ENCODE results near the gene SPTBN5.

The SPTBN5 gene

GRCh38 chr15:41893422-41894250, at the start of gene SPTBN5:
SPTBN5 (minus strand) TSS chr15:41894053; CDS start chr15:41893497, 556 bp downstream.
- H3K4me3 ChIP-seq (replicated peaks in 1 of 2; ENCODE audit: low read depth in 2 of 2, low read length in 2 of 2): peak within 1 kb of the TSS in 1 of 2 donors; percentile 10
- DNase-seq (ENCODE audit: low read depth in 2 of 2): no peak
- no peak for TF ChIP-seq CTCF (IDR thresholded peaks at IDR 0.05; ENCODE audit: low read depth, low read length)

- H3K4me3 ChIP-seq (replicated peaks in 1 of 2; ENCODE audit: low read depth in 2 of 2, low read length in 2 of 2): no peak overlapping the region
- DNase-seq (ENCODE audit: low read depth in 2 of 2): no peak
- TF ChIP-seq CTCF (IDR thresholded peaks at IDR 0.05; ENCODE audit: low read depth, low read length): no peak
Observed at GRCh38 chr15:41942886-41943285, 49.0 kb upstream of the SPTBN5 start.

GRCh38 chr15:41941644-41942415, 48.0 kb upstream of the SPTBN5 start:
- no peak for DNase-seq (ENCODE audit: low read depth in 2 of 2)
- H3K4me3 ChIP-seq (replicated peaks in 1 of 2; ENCODE audit: low read depth in 2 of 2, low read length in 2 of 2): no peak overlapping the region
- TF ChIP-seq CTCF (IDR thresholded peaks at IDR 0.05; ENCODE audit: low read depth, low read length): no peak

GRCh38 chr15:41940441-41940857, 46.6 kb upstream of the SPTBN5 start:
- peak; percentile 63 to 90 for DNase-seq (ENCODE audit: low read depth in 2 of 2)
- no peak for TF ChIP-seq CTCF (IDR thresholded peaks at IDR 0.05; ENCODE audit: low read depth, low read length)
- no peak overlapping the region for H3K4me3 ChIP-seq (replicated peaks in 1 of 2; ENCODE audit: low read depth in 2 of 2, low read length in 2 of 2)

- no peak for TF ChIP-seq CTCF (IDR thresholded peaks at IDR 0.05; ENCODE audit: low read depth, low read length)
- no peak overlapping the region for H3K4me3 ChIP-seq (replicated peaks in 1 of 2; ENCODE audit: low read depth in 2 of 2, low read length in 2 of 2)
- DNase-seq (ENCODE audit: low read depth in 2 of 2): no peak
Observed at GRCh38 chr15:41939986-41940385, 46.1 kb upstream of the SPTBN5 start.

- no peak overlapping the region for H3K4me3 ChIP-seq (replicated peaks in 1 of 2; ENCODE audit: low read depth in 2 of 2, low read length in 2 of 2)
- no peak for DNase-seq (ENCODE audit: low read depth in 2 of 2)
- TF ChIP-seq CTCF (IDR thresholded peaks at IDR 0.05; ENCODE audit: low read depth, low read length): no peak
Observed at GRCh38 chr15:41937568-41937923, 43.7 kb upstream of the SPTBN5 start.
